Spinal cord (tissue), 10 donors: ENCODE measurements around the gene NID2. TPM values are rescaled to one million over a fixed set of nuclear protein-coding genes. Genes with fewer than 3 reads are reported as not detected.

Source experiments
- DNase-seq, 6 donors: peaks; one replicate each; pipeline versions ENCODE4 v3.0.0 to v3.0.0-alpha.2; 2013 to 2015; ENCODE audit warnings: low spot score in 6 of 6, low read depth in 4 of 6
- H3K27ac ChIP-seq: one replicate; pipeline ENCODE4 v1.5.1; 2013; ENCODE audit warnings: low read depth, low read length, control low read depth
- H3K27me3 ChIP-seq: one replicate; pipeline ENCODE4 v1.6.1; 2013; ENCODE audit warnings: low read length; ENCODE audit not compliant: control insufficient read depth, insufficient read depth
- H3K36me3 ChIP-seq: one replicate; pipeline ENCODE4 v1.6.1; 2013; ENCODE audit warnings: low read length; ENCODE audit not compliant: control insufficient read depth, insufficient read depth
- H3K4me1 ChIP-seq: one replicate; pipeline ENCODE4 v1.6.1; 2013; ENCODE audit warnings: low read length; ENCODE audit not compliant: control insufficient read depth, insufficient read depth
- H3K4me3 ChIP-seq: one replicate; pipeline ENCODE4 v1.5.1; 2013; ENCODE audit warnings: low read depth, low read length, control low read depth
- H3K9me3 ChIP-seq: one replicate; pipeline ENCODE4 v1.6.1; 2013; ENCODE audit warnings: low read length; ENCODE audit not compliant: control insufficient read depth, insufficient read depth
- WGBS: methylation state at CpG from one replicate; pipeline ENCODE4 v1.1.5; 2013; ENCODE audit warnings: missing lambda C conversion rate; ENCODE audit not compliant: insufficient coverage; 5-methylcytosine and 5-hydroxymethylcytosine counted together
- polyA plus RNA-seq, 2 donors: library from polyadenylated mRNA; unstranded; fragments of 120-200 nt; gene quantifications; one replicate each; pipeline ENCODE4 v1.2.1, GENCODE V29; 2013; ENCODE audit not compliant: insufficient read length in 2 of 2
- total RNA-seq, 2 donors: library from RNA; depleted of rRNA in 1 of 2; stranded (reverse); fragments of 120-200 nt in 1 of 2; fragments of >200 nt in 1 of 2; gene quantifications; one replicate each; pipeline versions ENCODE4 v1.2.3 to v1.2.4, GENCODE V29; 2013 to 2014
- donor health status: healthy.

Gene NID2
- total and polyA plus RNA-seq, 4 donors: 36.9 to 270 (median 92.8) TPM

DNA sequence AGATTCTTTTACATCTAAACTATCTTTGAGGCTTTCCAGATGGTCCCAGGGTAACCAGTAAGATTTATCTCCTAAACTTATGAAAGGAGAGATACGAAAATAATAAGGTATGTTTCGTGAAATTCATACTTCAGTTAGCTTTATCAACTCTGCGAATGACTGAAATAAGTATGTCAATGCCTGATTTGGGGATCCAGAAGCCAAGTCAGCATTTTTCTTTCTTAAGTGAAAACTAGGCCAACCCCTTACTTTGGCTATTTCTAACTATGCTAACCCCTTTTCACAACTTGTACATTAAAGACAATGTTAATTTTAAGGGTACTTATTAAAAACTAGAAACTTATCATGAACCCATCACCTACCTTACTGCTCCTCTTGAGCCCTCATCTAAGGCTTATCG is 26.9 kb upstream of the NID2 start:
- no peaks in the 10 kb centered on the region for H3K27me3 ChIP-seq
- DNase-seq: no peak
- no peak overlapping the region for H3K4me3 ChIP-seq
- WGBS: 100% methylated on average over 1 of the region's 4 CpGs
- H3K9me3 ChIP-seq: no peaks in the 10 kb centered on the region
- no peaks in the 10 kb centered on the region for H3K36me3 ChIP-seq
- H3K4me1 ChIP-seq: no peaks in the 10 kb centered on the region
- H3K27ac ChIP-seq: no peak overlapping the region

DNA sequence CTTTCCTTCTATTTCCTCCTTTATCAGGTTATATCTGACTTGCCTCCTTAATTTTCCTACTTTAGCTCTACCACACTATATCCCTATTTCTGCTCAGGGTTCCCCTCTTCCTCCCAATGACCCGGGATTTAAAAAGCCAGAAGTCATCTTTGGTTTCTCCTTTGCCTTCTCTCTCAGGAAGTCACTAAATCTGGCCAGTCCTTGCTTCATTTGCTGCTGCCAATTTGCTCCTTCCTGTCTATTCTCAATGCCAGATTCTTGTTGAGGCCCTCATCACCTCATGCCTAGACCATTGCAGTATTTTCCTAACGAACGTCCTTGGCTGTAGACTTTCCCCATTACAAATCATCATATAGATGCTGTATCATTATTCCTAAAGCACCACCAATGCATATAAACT is 26.5 kb upstream of the NID2 start:
- 78% methylated on average over 2 of the region's 3 CpGs for WGBS
- no peaks in the 10 kb centered on the region for H3K27me3 ChIP-seq
- no peak overlapping the region for H3K4me3 ChIP-seq
- no peaks in the 10 kb centered on the region for H3K9me3 ChIP-seq
- no peak overlapping the region for H3K27ac ChIP-seq
- no peaks in the 10 kb centered on the region for H3K36me3 ChIP-seq
- H3K4me1 ChIP-seq: no peaks in the 10 kb centered on the region
- no peak for DNase-seq

DNA sequence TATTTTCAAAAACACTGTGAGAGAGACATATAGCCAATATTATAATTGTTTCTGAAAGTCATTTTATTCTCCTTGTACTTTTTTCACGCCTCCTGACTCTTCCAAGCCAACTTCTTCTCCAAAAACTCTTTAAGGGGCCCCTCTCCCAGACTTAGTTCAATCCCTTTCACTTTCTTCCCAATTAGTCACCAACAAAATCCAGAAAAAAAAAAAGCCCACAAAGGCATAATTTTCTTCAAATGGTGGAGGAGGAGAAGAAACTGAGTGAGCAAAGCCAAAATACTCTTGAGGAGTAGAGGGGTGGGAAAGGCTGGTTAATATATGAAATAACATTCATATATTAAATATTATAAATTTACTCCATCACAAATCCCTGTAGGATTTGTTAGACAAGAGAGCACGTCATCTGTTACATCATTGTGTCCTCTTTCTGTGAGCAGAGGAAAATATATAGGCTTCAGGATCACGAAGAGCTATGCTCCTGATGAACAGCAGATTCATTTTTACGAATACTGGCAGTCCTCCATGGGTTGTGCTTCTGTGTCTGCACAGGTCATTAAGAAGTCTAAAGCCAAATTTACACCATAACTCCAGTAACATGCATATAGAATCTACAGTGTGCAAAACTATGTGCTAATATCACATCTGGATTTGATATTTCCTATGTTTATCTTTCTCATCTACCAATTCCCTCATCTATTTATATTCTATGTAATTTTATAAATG is 25.9 kb upstream of the NID2 start:
- no peak overlapping the region for H3K27ac ChIP-seq
- no peaks in the 10 kb centered on the region for H3K9me3 ChIP-seq
- no peaks in the 10 kb centered on the region for H3K36me3 ChIP-seq
- no peak for DNase-seq
- no peak overlapping the region for H3K4me3 ChIP-seq
- no peaks in the 10 kb centered on the region for H3K27me3 ChIP-seq
- WGBS: 58% methylated on average over 2 of the region's 4 CpGs
- no peaks in the 10 kb centered on the region for H3K4me1 ChIP-seq

GRCh38 chr14:52091928-52092327 is 23.1 kb upstream of the NID2 start:
- Histone ChIP-seq H3K9me3 (no peaks in the 10 kb centered on the region), H3K36me3 (no peaks in the 10 kb centered on the region), H3K4me1 (no peaks in the 10 kb centered on the region), H3K27me3 (no peaks in the 10 kb centered on the region), H3K27ac (no peak overlapping the region), H3K4me3 (no peak overlapping the region)
- DNase-seq: peak in 1 of 6 donors; percentile 1

DNA sequence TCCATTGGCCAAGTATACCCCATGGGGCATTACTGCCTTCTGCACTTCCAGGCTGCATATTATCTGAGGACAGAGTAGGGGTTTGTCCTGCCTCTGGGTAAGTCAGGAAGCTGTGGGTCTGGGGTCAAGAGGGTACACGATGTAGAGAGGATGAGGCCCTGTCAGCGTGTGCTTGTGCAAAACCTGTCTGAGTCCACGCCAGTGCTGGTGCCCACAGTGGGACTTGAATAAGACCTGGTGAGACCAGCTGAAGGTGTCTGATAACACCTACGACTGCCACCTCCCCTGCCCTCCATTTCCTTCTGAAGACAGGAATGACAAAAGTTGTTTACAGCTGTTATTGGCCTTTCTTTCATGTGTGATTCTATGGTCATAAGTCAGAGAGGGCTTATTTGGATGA is 22.1 kb upstream of the NID2 start:
- no peaks in the 10 kb centered on the region for H3K36me3 ChIP-seq
- no peak for DNase-seq
- no peaks in the 10 kb centered on the region for H3K9me3 ChIP-seq
- H3K27ac ChIP-seq: no peak overlapping the region
- no peaks in the 10 kb centered on the region for H3K4me1 ChIP-seq
- no peaks in the 10 kb centered on the region for H3K27me3 ChIP-seq
- H3K4me3 ChIP-seq: no peak overlapping the region
- WGBS: 94% methylated on average over 2 of the region's 4 CpGs

DNA sequence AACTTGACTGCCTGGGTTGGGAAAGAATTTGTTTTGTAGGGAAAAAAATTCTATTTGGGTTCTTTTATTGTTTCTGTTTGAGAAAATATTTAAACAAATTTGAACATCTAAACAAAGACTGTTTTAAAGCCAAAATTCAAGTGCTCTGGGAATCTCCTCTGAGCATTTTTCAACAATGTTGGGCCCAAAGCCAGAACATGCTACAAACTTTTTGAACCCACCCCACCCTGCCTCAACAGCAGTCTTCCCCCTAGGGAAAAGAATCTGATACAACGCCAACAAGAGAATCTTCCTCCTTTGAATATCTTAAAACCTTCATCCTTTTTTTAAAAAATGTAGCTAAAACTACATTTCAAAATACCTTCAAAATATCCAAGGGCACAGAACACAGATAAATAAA is 20.4 kb upstream of the NID2 start:
- no peak overlapping the region for H3K27ac ChIP-seq
- DNase-seq: no peak

GRCh38 chr14:52086711-52087110 is 17.9 kb upstream of the NID2 start:
- peaks cover 4% of the 10 kb centered on the region for H3K9me3 ChIP-seq
- WGBS: 25% methylated on average over 1 of the region's 4 CpGs
- peak overlapping the region; percentile 0 for H3K27ac ChIP-seq
- H3K36me3 ChIP-seq: no peaks in the 10 kb centered on the region
- DNase-seq: no peak
- no peaks in the 10 kb centered on the region for H3K27me3 ChIP-seq
- no peak overlapping the region for H3K4me3 ChIP-seq
- H3K4me1 ChIP-seq: no peaks in the 10 kb centered on the region

More for the DNA sequence above, 20.4 kb upstream of the NID2 start:
- H3K27me3 ChIP-seq: no peaks in the 10 kb centered on the region
- WGBS: no CpG with 5 or more reads among the region's 1 CpG
- H3K36me3 ChIP-seq: no peaks in the 10 kb centered on the region
- H3K4me3 ChIP-seq: no peak overlapping the region
- peaks cover 4% of the 10 kb centered on the region for H3K9me3 ChIP-seq
- no peaks in the 10 kb centered on the region for H3K4me1 ChIP-seq

DNA sequence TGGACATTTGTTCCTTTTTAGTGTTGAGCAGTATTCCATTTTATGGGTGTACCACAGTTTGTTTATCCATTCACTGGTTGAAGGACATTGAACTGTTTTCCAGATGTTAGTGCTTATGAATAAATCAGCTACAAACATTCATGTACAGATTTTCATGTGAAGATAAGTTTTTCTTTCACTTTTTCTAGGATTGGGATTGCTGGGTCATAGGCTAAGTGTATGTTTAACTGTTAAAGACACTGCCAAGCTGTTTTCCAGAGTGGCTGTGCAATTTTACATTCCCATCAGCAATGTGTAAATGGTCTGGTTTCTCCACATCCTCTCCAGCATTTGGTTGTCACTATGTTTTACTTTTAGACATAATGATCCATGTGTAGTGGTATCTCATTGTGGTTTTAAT is 14.0 kb upstream of the NID2 start:
- Histone ChIP-seq H3K4me3 (no peak overlapping the region), H3K36me3 (no peaks in the 10 kb centered on the region), H3K4me1 (no peaks in the 10 kb centered on the region), H3K9me3 (peaks cover 4% of the 10 kb centered on the region), H3K27me3 (no peaks in the 10 kb centered on the region), H3K27ac (no peak overlapping the region)
- DNase-seq: no peak

DNA sequence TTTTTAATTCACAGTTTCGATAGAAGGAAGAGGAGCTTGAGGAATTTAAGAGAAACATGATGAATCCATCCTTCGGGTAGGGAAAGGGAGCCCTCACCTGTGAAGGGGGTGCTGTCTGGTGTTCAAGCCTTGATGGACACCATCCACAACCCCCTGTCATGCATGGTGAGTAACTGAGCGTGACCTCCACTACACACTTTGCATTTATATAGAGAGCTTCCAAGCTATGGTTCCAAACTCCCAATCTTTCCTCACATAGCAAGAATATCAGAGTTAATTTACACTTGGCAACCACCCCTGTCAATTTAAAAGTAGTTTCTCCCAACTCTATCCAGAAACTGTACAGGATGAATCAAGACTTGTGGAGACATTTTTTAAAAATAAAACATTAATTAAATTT is 13.1 kb upstream of the NID2 start:
- DNase-seq: no peak
- no peak overlapping the region for H3K27ac ChIP-seq
- H3K4me3 ChIP-seq: no peak overlapping the region
- H3K9me3 ChIP-seq: peaks cover 4% of the 10 kb centered on the region
- H3K36me3 ChIP-seq: no peaks in the 10 kb centered on the region
- WGBS: 94% methylated on average over 2 of the region's 3 CpGs
- no peaks in the 10 kb centered on the region for H3K4me1 ChIP-seq
- no peaks in the 10 kb centered on the region for H3K27me3 ChIP-seq

GRCh38 chr14:52080808-52081755 is 12.2 kb upstream of the NID2 start:
- Histone ChIP-seq H3K4me3 (no peak overlapping the region), H3K27me3 (no peaks in the 10 kb centered on the region), H3K27ac (no peak overlapping the region), H3K4me1 (no peaks in the 10 kb centered on the region), H3K9me3 (peaks cover 4% of the 10 kb centered on the region), H3K36me3 (no peaks in the 10 kb centered on the region)
- no peak for DNase-seq
- 75% methylated on average over 4 of the region's 4 CpGs for WGBS
